SU-DHL-6 (cell line): ENCODE data around the gene TMEM134.

ENCODE experiments used
- EZH2phosphoT487 ChIP-seq: fragments of 200-600 bp; sonication (generic), shearing (Covaris generic); conservative IDR thresholded peaks from 2 replicates; pipeline ENCODE4 v1.6.1; 2018; ENCODE audit warnings: mild to moderate bottlenecking, antibody characterized with exemption, low read length, moderate library complexity, mixed read lengths
- TF ChIP-seq, protein P1 (sequence below): fragments of 200-600 bp; sonication (generic); IDR thresholded peaks from one replicate; pipeline ENCODE4 v1.5.1; 2017; ENCODE audit warnings: antibody characterized with exemption, mild to moderate bottlenecking, low read length, moderate library complexity; ENCODE audit not compliant: insufficient read depth, poor library complexity, severe bottlenecking

DNA sequence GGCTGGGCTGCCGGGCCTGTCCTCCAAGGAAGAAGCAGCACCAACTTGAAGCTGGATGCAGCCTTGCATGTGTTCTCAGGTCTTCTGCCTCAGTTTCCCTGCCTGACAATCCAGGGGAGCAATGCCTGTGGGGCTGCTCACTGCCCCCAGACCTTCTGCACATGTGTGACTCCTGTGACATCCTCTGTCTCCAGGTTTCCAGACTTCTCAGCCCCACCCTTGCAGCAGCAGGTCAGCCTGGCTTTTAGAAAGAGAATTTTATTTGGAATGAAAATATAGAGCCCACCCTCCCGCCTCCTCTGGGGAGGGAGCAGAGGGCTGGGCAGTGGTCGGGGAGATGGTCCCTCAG, 31.3 kb downstream of the TMEM134 start:
- TF ChIP-seq EZH2phosphoT487: no peak
- TF ChIP-seq, protein P1, sequence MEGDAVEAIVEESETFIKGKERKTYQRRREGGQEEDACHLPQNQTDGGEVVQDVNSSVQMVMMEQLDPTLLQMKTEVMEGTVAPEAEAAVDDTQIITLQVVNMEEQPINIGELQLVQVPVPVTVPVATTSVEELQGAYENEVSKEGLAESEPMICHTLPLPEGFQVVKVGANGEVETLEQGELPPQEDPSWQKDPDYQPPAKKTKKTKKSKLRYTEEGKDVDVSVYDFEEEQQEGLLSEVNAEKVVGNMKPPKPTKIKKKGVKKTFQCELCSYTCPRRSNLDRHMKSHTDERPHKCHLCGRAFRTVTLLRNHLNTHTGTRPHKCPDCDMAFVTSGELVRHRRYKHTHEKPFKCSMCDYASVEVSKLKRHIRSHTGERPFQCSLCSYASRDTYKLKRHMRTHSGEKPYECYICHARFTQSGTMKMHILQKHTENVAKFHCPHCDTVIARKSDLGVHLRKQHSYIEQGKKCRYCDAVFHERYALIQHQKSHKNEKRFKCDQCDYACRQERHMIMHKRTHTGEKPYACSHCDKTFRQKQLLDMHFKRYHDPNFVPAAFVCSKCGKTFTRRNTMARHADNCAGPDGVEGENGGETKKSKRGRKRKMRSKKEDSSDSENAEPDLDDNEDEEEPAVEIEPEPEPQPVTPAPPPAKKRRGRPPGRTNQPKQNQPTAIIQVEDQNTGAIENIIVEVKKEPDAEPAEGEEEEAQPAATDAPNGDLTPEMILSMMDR: no peak
